Chondrocyte (in vitro differentiated cells): ENCODE measurements around the gene ULK4. TPM values are rescaled to one million over a fixed set of nuclear protein-coding genes. Genes with fewer than 3 reads are reported as not detected.

ENCODE experiments used
- DNase-seq: peaks from one replicate; pipeline ENCODE4 v3.0.0; 2021; ENCODE audit warnings: mixed read lengths, low spot score
- H3K27ac Mint-ChIP-seq: one replicate; pipeline ENCODE4 v1.8.0; 2021; ENCODE audit warnings: mild to moderate bottlenecking, moderate library complexity, mixed read lengths; ENCODE audit not compliant: unreplicated experiment
- H3K27me3 Mint-ChIP-seq: 2 replicates; pipeline ENCODE4 v1.8.0; 2021; ENCODE audit warnings: low read depth, mixed read lengths
- H3K36me3 Mint-ChIP-seq: 2 replicates; pipeline ENCODE4 v1.8.0; 2021; ENCODE audit warnings: low read depth, mixed read lengths
- H3K4me1 Mint-ChIP-seq: 2 replicates; pipeline ENCODE4 v1.8.0; 2021; ENCODE audit warnings: low read depth, mild to moderate bottlenecking, mixed read lengths
- H3K4me3 Mint-ChIP-seq: one replicate; pipeline ENCODE4 v1.8.0; 2021; ENCODE audit warnings: mild to moderate bottlenecking, moderate library complexity, mixed read lengths; ENCODE audit not compliant: unreplicated experiment
- H3K9me3 Mint-ChIP-seq: 2 replicates; pipeline ENCODE4 v1.8.0; 2021; ENCODE audit warnings: low read depth, mixed read lengths
- total RNA-seq: library from RNA; stranded (reverse); gene quantifications from 3 replicates; pipeline ENCODE4 v1.2.1, GENCODE V29; 2021
- TF ChIP-seq, protein P1 (sequence below): fragments of 200-600 bp; sonication (generic); IDR thresholded peaks from 2 replicates; pipeline ENCODE4 v1.5.0; 2021; ENCODE audit warnings: antibody characterized with exemption, mild to moderate bottlenecking, moderate library complexity

Gene ULK4
- total RNA-seq, 1 donor from 2014 or later = 9.1 TPM

DNA sequence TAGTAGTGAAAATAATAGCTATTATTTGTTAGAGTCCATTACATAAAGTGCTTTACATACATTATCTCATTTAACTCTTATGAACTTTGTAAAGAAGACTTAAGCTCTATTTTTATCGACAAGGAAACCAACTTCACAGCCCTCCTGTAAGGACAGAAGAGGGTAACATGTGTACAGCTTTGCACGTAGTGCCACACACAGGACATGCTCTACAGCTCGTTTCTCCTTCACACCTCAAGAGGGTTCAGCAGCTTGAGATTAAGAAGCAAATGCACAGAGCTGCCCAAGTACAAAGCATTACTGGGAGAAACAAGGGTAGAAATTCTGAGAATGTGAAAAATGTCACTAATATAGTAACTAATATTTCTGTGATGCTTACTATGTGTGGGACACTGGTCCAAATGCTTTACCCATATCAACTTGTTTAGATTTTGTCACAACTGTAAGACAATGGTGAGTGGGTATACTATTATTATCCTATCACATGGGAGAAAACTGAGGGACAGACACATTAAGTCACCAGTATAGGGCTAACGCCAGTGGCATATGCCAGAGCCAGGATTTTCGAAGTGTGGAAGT, 434.8 kb downstream of the ULK4 start:
- no peaks in the 10 kb centered on the region for H3K36me3 Mint-ChIP-seq
- no peaks in the 10 kb centered on the region for H3K9me3 Mint-ChIP-seq
- H3K4me1 Mint-ChIP-seq = peaks cover 5% of the 10 kb centered on the region
- no peaks in the 10 kb centered on the region for H3K27me3 Mint-ChIP-seq
- DNase-seq = no peak
- TF ChIP-seq, protein P1, sequence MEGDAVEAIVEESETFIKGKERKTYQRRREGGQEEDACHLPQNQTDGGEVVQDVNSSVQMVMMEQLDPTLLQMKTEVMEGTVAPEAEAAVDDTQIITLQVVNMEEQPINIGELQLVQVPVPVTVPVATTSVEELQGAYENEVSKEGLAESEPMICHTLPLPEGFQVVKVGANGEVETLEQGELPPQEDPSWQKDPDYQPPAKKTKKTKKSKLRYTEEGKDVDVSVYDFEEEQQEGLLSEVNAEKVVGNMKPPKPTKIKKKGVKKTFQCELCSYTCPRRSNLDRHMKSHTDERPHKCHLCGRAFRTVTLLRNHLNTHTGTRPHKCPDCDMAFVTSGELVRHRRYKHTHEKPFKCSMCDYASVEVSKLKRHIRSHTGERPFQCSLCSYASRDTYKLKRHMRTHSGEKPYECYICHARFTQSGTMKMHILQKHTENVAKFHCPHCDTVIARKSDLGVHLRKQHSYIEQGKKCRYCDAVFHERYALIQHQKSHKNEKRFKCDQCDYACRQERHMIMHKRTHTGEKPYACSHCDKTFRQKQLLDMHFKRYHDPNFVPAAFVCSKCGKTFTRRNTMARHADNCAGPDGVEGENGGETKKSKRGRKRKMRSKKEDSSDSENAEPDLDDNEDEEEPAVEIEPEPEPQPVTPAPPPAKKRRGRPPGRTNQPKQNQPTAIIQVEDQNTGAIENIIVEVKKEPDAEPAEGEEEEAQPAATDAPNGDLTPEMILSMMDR = no peak
- no peak overlapping the region for H3K4me3 Mint-ChIP-seq
- H3K27ac Mint-ChIP-seq = no peak overlapping the region

DNA sequence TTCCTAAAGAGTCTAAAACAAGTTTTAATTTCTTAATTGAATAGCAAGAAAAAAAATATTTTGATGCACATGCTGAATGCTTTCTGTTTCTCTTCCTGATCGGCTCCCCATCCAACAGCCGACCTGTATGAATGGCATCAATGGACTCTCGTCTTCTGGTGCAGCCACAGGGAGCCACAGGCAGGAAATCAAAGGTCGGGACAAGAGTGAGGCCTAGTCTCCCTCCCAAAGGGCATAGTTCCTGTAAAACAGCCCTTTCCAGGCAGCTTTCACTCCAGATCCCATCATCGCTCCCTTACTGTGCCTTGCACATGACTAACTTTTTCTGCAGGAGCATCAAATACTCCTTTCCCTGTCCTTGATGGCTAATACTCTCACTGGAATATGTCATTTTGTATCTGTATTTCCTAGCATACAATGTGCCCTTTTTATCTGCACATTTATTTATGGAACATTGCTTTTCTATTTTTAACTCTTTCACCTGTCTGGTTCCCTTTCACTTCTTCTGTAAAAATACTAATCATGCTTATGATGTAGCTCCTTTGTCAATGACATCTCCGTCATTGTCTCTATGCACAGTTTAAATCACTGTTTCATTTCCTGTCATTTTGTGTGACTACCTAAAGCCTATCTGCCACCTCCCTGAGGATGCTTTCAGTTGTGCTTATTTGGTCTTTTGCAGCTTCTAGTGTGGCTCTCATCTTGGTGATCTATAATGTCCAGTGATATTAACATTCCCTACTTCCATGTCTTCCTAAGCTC, 436.4 kb downstream of the ULK4 start:
- H3K9me3 Mint-ChIP-seq = no peaks in the 10 kb centered on the region
- TF ChIP-seq, protein P1 = no peak
- H3K27me3 Mint-ChIP-seq = no peaks in the 10 kb centered on the region
- no peaks in the 10 kb centered on the region for H3K36me3 Mint-ChIP-seq
- peaks cover 5% of the 10 kb centered on the region for H3K4me1 Mint-ChIP-seq
- H3K4me3 Mint-ChIP-seq = no peak overlapping the region
- no peak overlapping the region for H3K27ac Mint-ChIP-seq
- no peak for DNase-seq

DNA sequence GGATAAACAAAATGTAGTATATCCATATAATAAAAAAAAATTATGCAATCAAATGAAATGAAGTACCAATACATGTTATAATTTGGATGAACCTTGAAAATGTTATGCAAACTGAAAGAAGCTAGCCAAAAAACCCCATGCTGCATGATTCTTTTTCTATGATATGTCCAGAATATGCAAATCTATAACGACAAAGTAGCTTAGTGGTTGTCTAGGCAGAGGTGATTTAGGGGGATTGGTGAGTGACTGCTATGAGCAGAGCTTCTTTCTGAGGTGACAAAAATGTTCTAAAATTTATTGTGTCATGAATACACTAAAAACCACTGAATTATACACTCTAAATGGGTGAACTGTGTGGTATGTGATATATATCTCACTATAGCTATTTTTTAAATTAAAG, 438.0 kb downstream of the ULK4 start:
- Mint-ChIP-seq H3K4me3 (no peak overlapping the region), H3K9me3 (no peaks in the 10 kb centered on the region), H3K4me1 (peaks cover 5% of the 10 kb centered on the region), H3K27me3 (no peaks in the 10 kb centered on the region), H3K27ac (no peak overlapping the region), H3K36me3 (no peaks in the 10 kb centered on the region)
- no peak for DNase-seq
- TF ChIP-seq, protein P1 = no peak

DNA sequence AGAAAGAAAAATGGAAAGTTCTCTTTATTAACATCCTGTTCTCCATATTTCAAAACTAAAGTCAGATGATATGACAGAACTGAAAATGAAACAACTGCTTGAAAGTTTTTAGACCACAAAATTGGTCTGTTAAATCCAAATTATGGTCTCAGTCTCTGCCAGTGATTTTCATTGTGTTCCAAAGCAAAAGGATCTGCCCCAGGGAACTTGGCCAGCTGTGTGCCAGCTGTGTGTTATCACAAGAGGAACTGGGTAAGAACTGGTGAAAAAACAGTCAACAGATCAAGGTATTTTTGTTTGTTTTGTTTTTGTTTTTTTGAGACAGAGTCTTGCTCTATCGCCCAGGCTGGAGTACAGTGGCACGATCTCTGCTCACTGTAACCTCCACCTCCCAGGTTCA, 439.3 kb downstream of the ULK4 start:
- TF ChIP-seq, protein P1 = no peak
- Mint-ChIP-seq H3K27ac (no peak overlapping the region), H3K4me3 (no peak overlapping the region), H3K36me3 (no peaks in the 10 kb centered on the region), H3K9me3 (no peaks in the 10 kb centered on the region), H3K4me1 (peaks cover 5% of the 10 kb centered on the region), H3K27me3 (no peaks in the 10 kb centered on the region)
- DNase-seq = no peak

DNA sequence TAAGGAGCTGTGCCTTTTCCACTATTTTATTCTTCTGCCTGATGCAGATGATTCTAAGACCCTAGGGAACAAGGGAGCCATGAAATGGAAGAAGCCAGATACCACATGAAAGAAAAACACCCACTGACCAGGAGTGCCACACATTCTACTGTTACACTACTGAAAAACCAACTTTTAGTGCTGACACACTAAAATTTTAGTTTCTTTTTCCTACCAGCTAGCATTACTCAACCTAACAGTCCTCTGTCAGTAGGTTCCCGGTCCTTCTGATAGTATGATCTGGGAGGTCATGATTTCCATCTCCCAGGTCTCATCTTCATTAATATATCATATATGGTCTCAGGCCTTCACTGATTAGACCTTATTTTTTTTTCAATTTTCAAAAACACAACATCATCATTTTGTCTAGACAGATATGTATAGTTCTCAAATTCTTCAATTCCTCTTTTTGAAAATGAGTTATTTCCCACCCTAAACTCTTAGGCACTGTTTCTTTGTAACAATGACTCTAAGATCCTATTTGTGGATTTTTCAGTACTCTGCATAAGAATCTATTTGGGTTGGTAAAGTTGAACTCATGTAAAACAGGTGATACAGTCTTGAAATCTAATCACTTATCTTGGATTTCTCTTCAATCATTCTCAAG, 440.8 kb downstream of the ULK4 start:
- Mint-ChIP-seq H3K4me1 (peaks cover 5% of the 10 kb centered on the region), H3K4me3 (no peak overlapping the region), H3K27ac (no peak overlapping the region), H3K27me3 (no peaks in the 10 kb centered on the region), H3K36me3 (no peaks in the 10 kb centered on the region), H3K9me3 (peaks cover 3% of the 10 kb centered on the region)
- no peak for DNase-seq
- TF ChIP-seq, protein P1 = no peak
